ENCODE results near the gene WWOX.

- TF ChIP-seq, protein P1, sequence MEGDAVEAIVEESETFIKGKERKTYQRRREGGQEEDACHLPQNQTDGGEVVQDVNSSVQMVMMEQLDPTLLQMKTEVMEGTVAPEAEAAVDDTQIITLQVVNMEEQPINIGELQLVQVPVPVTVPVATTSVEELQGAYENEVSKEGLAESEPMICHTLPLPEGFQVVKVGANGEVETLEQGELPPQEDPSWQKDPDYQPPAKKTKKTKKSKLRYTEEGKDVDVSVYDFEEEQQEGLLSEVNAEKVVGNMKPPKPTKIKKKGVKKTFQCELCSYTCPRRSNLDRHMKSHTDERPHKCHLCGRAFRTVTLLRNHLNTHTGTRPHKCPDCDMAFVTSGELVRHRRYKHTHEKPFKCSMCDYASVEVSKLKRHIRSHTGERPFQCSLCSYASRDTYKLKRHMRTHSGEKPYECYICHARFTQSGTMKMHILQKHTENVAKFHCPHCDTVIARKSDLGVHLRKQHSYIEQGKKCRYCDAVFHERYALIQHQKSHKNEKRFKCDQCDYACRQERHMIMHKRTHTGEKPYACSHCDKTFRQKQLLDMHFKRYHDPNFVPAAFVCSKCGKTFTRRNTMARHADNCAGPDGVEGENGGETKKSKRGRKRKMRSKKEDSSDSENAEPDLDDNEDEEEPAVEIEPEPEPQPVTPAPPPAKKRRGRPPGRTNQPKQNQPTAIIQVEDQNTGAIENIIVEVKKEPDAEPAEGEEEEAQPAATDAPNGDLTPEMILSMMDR (conservative IDR thresholded peaks at IDR 0.05): no peak
- TF ChIP-seq EZH2 (IDR thresholded peaks at IDR 0.05; ENCODE audit: low read depth): no peak
These were observed 283.7 kb downstream of the WWOX start for GRCh38 chr16:78383118-78383517.

Measured in PC-9 (cell line).